Lung microvascular endothelial cell (primary cell): Measurements from ENCODE around the gene PGM3. TPM values are rescaled to one million over a fixed set of nuclear protein-coding genes. Genes with fewer than 3 reads are reported as not detected.

Experiments used
- DNase-seq, 2 donors: peaks; one replicate each; pipeline versions ENCODE4 v3.0.0 to v3.0.0-alpha.2; 2010; ENCODE audit warnings: low read depth in 2 of 2
- total RNA-seq: library from RNA; depleted of rRNA; stranded (reverse); fragments of >200 nt; gene quantifications from 2 replicates; pipeline ENCODE4 v1.2.1, GENCODE V29; 2014

PGM3 gene
- total RNA-seq, 1 donor from 2014 or later = 47.8 TPM

DNA sequence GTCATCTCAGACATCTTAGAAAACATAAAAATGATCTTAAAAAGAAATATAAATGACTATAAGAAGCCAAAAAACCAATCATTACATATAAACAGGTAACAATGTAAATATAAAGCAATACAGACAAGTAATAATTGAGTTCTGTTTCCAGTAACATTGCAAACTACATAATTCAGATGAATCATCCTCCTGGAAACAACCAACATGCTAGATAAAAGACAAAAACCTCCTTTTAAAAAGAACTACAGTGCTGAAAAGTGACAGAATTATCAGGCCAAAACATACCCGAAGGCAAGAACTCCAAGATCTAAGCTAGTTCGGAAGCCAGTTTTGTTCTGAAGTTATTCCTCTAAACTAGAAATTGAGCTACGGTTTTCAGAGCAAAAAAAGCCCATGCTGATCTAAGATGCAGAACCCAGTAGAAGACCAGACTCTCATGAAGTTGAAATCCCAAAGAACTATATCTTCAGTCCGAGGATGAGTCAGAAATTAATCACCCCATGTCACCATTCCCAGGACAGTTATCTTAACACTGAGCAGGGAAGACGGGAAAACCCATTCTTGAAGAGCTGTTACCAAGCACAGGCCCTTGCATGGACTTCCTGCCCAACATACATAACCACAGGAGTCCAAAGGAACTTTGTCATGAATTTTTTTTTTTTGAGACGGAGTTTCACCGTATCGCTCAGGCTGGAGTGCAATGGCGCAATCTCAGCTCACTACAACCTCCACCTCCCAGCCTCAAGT is 9.8 kb downstream of the PGM3 start:
- peak in 1 of 2 donors; percentile 64 for DNase-seq

- DNase-seq = no peak
These were observed 11.0 kb downstream of the PGM3 start for GRCh38 chr6:83182114-83182513.

GRCh38 chr6:83180426-83180950 is 12.6 kb downstream of the PGM3 start:
- DNase-seq = no peak

- no peak for DNase-seq
These were observed 16.8 kb downstream of the PGM3 start for GRCh38 chr6:83176246-83176645.

GRCh38 chr6:83169511-83169910 is 23.6 kb downstream of the PGM3 start:
- no peak for DNase-seq

DNA sequence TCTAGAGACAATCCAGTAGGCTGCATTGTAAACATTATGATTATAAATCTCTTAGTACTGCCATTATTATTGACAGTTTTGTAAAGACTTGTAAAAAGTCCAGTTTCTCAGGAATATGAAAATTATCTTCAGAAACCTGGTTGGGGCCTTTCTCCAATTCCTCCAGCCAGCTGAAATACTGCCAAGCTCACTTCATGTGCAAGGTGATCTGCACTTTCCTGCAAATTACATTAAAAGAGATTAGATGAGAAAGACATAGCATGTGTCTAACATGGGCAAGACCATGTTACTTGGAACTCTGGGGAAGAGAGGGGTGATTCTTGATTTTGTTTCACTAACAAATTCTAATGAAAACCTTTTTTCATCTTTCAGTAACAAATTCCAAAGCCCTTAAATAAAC is 24.0 kb downstream of the PGM3 start:
- DNase-seq = no peak

DNA sequence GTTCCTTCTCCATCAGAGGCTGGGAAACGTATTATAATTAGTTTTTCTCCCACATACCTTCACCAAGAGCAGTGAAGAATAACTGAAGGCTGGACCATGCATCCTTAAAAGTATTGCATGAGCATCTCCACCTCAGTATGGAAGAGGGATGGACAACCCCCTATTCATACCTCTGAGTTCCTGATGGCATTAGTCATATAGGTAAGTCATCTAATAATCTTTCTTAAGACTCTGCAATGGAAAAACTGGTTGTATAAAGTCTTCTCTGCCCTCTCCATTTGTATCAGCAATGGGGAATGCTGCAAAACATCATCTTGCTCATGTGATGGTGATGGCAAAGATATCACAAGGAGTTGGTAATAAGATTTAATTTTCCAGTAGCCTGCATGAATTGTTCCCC is 24.5 kb downstream of the PGM3 start:
- DNase-seq = no peak

DNA sequence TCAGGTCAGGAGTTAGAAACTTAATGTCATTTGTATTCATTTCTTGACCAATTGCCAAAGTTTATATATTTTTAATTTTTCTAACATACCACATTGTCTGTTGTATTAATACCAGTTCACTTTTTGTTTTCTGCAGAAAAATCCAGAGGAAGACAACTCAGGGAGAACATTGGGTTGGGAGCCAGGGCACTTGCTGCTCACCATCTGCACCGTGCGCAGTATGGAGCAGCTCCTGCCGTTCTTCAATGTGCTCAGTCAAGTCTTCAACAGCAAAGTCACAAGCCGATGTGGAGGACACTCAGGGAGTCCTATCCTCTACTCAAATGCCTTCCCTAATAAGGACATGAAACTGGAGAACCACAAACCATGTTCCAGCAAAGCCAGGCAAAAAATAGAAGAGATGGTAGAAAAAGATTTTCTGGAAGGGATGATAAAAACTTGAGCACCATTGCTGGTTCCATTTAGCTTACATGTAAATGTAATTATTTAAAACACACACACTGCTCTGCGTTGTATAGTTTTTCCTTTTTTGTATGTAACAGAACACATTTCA is 25.3 kb downstream of the PGM3 start:
- DNase-seq = no peak

- no peak for DNase-seq
These were observed 32.9 kb downstream of the PGM3 start for GRCh38 chr6:83160167-83160566.

DNA sequence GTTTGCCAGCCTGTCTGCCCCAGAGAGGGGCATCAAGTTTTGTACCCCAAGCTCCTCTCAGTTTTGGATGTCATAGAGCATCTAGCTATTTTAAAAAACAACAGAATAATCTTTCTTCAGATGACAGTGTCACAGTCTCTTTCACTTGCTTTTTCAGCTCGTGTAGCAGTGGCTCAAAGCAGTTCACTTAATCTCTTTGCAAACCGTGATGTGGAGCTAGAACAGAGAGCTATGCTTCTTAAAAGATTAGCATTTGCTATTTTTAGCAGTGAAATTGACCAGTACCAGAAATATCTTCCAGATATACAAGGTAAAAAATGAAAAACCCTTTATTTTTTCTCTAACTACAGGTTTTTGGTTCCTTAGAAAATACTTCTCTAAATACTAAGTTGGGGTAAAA is 37.3 kb downstream of the PGM3 start:
- DNase-seq = no peak

- DNase-seq = no peak
These were observed 39.1 kb downstream of the PGM3 start for GRCh38 chr6:83153883-83154521.

GRCh38 chr6:83152913-83153312 is 40.2 kb downstream of the PGM3 start:
- DNase-seq = peak; percentile 21 to 82

- DNase-seq = no peak
These were observed 42.0 kb downstream of the PGM3 start for GRCh38 chr6:83151114-83151513.

- no peak for DNase-seq
These were observed 54.3 kb downstream of the PGM3 start for GRCh38 chr6:83138758-83139157.

GRCh38 chr6:83138118-83138722 is 54.8 kb downstream of the PGM3 start:
- DNase-seq = no peak

DNA sequence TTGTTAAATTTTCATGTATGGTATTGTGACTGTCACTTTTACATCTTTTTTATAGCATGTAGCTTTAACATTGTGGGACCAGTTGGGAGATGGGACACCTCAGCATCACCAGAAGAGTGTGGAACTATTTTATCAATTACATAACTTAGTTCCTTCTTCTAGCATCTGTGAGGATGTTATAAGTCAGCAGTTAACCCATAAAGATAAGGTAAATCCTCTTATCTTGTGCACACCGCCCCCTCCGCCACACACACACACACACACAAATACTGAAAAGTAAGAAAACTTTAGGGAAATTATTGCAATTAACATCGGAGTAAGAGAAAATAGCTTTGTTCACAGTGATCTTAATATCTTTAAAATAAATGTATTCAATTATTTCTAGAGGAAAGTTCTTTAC is 60.9 kb downstream of the PGM3 start:
- no peak for DNase-seq

DNA sequence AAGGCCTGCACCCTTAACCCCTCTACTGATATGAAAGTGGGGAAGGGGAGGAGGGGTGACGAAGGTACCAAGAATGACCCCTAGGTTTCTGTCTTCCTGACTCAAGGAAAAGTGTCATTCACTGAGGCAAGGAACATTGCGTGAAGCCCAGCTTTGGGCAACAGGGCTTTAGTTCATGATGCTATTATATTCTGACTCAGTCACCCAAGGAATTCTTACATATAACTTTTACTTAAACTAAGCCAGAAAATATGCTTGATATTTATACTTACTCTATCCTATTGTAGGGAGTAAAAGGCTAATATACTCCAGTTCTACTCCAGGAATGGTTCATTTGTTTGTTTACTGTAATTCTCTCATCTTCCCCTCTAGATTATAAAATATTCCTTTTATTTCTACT is 65.1 kb downstream of the PGM3 start:
- DNase-seq = no peak

DNA sequence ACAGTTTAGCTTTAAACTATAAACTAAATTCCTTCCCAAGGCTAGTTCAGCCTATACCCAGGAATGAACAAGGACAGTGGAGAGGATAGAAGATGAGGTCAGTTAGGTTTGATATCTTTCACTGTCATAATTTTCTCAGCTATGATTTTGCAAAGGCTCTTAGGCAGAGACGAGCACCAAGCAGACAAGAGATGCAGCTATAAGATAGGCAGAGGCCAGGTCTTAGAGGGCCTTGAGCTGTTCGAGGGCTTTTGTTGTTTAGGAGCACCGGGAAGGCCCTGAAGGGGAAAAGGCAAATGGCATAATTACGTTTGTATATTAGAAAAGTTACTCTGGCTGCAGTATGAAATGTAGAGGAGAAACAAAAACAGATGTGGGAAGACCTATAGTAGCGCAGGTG is 65.8 kb downstream of the PGM3 start:
- no peak for DNase-seq

GRCh38 chr6:83126807-83127206 is 66.3 kb downstream of the PGM3 start:
- DNase-seq = no peak

DNA sequence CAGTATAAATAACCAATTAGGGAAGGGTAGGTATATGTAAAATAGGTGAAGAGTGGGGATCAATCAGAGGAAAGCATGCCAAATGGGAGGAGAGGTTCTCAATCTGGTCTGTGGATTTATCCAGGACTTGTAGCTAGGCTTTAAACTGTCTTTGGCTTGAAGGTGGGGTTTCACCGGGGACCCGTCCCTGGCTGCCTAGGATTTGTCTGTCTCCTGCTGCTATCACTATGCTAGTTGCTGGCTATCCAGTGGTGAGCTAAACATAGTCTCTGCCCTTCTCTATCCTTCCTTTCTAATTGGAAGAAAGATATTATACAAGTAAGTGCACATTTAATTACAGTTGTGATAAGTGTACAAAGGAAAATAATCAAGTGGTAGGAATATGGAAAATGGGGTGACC is 66.8 kb downstream of the PGM3 start:
- no peak for DNase-seq

DNA sequence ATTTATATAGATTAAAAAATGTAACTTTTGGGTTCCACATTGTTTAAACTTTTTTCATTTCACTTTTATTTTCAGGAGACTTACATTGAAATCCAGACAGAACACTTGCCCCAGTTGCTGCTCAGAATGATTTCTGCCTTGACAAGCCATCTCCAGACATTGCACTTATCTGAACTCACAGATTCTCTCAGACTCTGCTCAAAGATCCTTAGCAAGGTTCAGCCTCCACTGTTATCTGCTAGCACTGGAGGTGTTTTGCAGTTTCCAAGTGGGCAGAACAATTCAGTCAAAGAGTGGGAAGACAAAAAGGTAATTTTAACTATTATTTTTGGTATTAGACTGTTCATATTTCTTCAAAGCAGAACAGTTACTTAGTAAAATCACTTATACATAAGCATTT is 67.6 kb downstream of the PGM3 start:
- no peak for DNase-seq

GRCh38 chr6:83124553-83124952 is 68.5 kb downstream of the PGM3 start:
- no peak for DNase-seq
